Activated CD4-positive, alpha-beta memory T cell treated with anti-CD3 and anti-CD28 coated beads, Interleukin-2, amount 10 ng/mL, durations not matched to agents 7 days and 5 days (primary cell): ENCODE results near the gene ARHGEF35. TPM values are rescaled to one million over a fixed set of nuclear protein-coding genes. Genes with fewer than 3 reads are reported as not detected.

Experiments used
- CTCF ChIA-PET: fragments of 350-600 bp; sonication (Branson Sonifier 250); formaldehyde crosslinking; loops from one replicate; lab custom pipeline; 2021; ENCODE audit warnings: antibody characterized with exemption, inconsistent platforms; lab: Charles Lee
- POLR2A ChIA-PET: fragments of 350-600 bp; sonication (Branson Sonifier 250); formaldehyde crosslinking; loops from one replicate; lab custom pipeline; 2021; ENCODE audit warnings: antibody characterized with exemption; lab: Charles Lee
- DNase-seq: peaks from one replicate; pipeline ENCODE4 v3.0.0-alpha.2; 2020
- H3K27ac Mint-ChIP-seq: one replicate; pipeline ENCODE4 v1.8.0; 2021; ENCODE audit warnings: mild to moderate bottlenecking, mixed read lengths
- H3K27me3 Mint-ChIP-seq: one replicate; pipeline ENCODE4 v1.8.0; 2021; ENCODE audit warnings: mixed read lengths
- H3K36me3 Mint-ChIP-seq: one replicate; pipeline ENCODE4 v1.8.0; 2021; ENCODE audit warnings: low read depth, mixed read lengths
- H3K4me1 Mint-ChIP-seq: one replicate; pipeline ENCODE4 v1.8.0; 2021; ENCODE audit warnings: mixed read lengths
- H3K4me3 Mint-ChIP-seq: one replicate; pipeline ENCODE4 v1.8.0; 2021; ENCODE audit warnings: mild to moderate bottlenecking, mixed read lengths
- H3K9me3 Mint-ChIP-seq: one replicate; pipeline ENCODE4 v1.8.0; 2021; ENCODE audit warnings: mixed read lengths
- total RNA-seq, 2 experiments: library from RNA; stranded (reverse); gene quantifications; one replicate each; pipeline ENCODE4 v1.2.3, GENCODE V29; 2021

ARHGEF35 gene
- total RNA-seq, 2 experiments from 2014 or later = 6.0 to 6.2 TPM

GRCh38 chr7:144158861-144159260 is 36.8 kb downstream of the ARHGEF35 start:
- POLR2A ChIA-PET = no interaction called here
- CTCF ChIA-PET = no interaction called here
- no peak for DNase-seq
- no peak overlapping the region for H3K4me3 Mint-ChIP-seq
- no peak overlapping the region for H3K27ac Mint-ChIP-seq
- no peaks in the 10 kb centered on the region for H3K4me1 Mint-ChIP-seq
- peaks cover 16% of the 10 kb centered on the region for H3K27me3 Mint-ChIP-seq
- H3K9me3 Mint-ChIP-seq = no peaks in the 10 kb centered on the region
- H3K36me3 Mint-ChIP-seq = no peaks in the 10 kb centered on the region

DNA sequence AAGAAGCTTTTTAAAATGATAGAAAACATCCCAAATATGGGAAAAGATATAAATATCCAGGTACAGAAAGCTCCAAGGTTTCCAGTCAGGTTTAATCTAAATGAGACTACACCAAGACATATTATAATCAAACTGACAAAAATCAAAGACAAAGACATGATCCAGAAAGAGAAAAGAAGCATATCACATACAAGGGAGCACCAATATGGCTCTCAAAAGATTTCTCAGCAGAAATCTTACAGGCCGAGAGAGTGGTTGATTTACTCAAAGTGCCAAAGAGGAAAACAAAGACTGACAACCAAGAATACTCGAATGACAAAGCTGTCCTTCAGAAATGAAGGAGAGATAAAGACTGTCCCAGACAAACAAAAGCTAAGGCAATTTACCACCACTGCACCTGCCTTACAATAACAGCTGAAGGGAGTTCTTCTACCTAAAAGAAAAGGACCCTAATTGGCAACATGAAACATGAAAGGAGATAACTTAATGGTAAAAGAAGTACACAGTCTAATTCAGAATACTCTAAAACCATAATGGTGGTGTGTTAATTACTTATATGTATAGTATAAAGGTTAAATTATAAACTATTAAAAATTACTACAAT is 47.3 kb downstream of the ARHGEF35 start:
- ChIA-PET CTCF (no interaction called here), POLR2A (no interaction called here)
- DNase-seq = no peak
- Mint-ChIP-seq H3K4me1 (no peaks in the 10 kb centered on the region), H3K9me3 (peaks cover 21% of the 10 kb centered on the region), H3K27ac (no peak overlapping the region), H3K36me3 (peaks cover 12% of the 10 kb centered on the region), H3K4me3 (no peak overlapping the region), H3K27me3 (peaks cover 13% of the 10 kb centered on the region)

GRCh38 chr7:144144426-144144825 is 51.2 kb downstream of the ARHGEF35 start:
- no peak overlapping the region for H3K4me3 Mint-ChIP-seq
- POLR2A ChIA-PET = no interaction called here
- H3K9me3 Mint-ChIP-seq = peaks cover 17% of the 10 kb centered on the region
- H3K36me3 Mint-ChIP-seq = peaks cover 8% of the 10 kb centered on the region
- DNase-seq = no peak
- peaks cover 5% of the 10 kb centered on the region for H3K27me3 Mint-ChIP-seq
- CTCF ChIA-PET = no interaction called here
- no peaks in the 10 kb centered on the region for H3K4me1 Mint-ChIP-seq
- no peak overlapping the region for H3K27ac Mint-ChIP-seq

DNA sequence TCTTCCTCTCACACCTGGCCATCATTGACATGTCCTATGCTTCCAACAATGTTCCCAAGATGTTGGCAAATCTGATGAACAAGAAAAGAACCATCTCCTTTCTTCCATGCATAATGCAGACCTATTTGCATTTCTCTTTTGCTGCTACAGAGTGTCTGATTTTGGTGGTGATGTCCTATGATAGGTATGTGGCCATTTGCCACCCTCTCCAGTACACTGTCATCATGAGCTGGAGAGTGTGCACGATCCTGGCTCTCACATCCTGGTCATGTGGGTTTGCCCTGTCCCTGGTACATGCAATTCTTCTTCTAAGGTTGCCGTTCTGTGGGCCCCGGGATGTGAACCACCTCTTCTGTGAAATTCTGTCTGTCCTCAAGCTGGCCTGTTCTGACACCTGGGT is 53.4 kb downstream of the ARHGEF35 start:
- CTCF ChIA-PET = no interaction called here
- Mint-ChIP-seq H3K36me3 (no peaks in the 10 kb centered on the region), H3K4me3 (no peak overlapping the region), H3K4me1 (no peaks in the 10 kb centered on the region), H3K9me3 (no peaks in the 10 kb centered on the region), H3K27me3 (no peaks in the 10 kb centered on the region), H3K27ac (no peak overlapping the region)
- POLR2A ChIA-PET = no interaction called here
- DNase-seq = no peak

GRCh38 chr7:144137501-144137900 is 58.1 kb downstream of the ARHGEF35 start:
- Mint-ChIP-seq H3K4me1 (no peaks in the 10 kb centered on the region), H3K4me3 (no peak overlapping the region), H3K36me3 (no peaks in the 10 kb centered on the region), H3K9me3 (no peaks in the 10 kb centered on the region), H3K27ac (no peak overlapping the region), H3K27me3 (peaks cover 3% of the 10 kb centered on the region)
- CTCF ChIA-PET = interaction anchor here (1.7 kb wide), 1 partner anchor 9 kb away, joined by 9 read pairs; no protein-coding TSS in a partner anchor
- no peak for DNase-seq
- POLR2A ChIA-PET = no interaction called here

Other genes with a start within 250 kb of the ARHGEF35 start
- not detected for gene OR2F1, start 241.0 kb downstream of the ARHGEF35 start, total RNA-seq
- not detected for gene OR6B1, start 195.5 kb downstream of the ARHGEF35 start, total RNA-seq
- gene OR2A5, start 146.9 kb downstream of the ARHGEF35 start, total RNA-seq = not detected
- gene OR2A25, start 126.0 kb downstream of the ARHGEF35 start, total RNA-seq = not detected
- not detected for gene OR2A12, start 109.6 kb downstream of the ARHGEF35 start, total RNA-seq
- gene OR2A2, start 86.2 kb downstream of the ARHGEF35 start, total RNA-seq = not detected
- not detected for gene OR2A14, start 72.7 kb downstream of the ARHGEF35 start, total RNA-seq
- 1 to 10 TPM; 3.4 to 5.3 TPM for gene CTAGE4, start 12.4 kb downstream of the ARHGEF35 start, total RNA-seq
- not detected for gene OR2A42, start 43.8 kb upstream of the ARHGEF35 start, total RNA-seq
- gene OR2A7, start 69.0 kb upstream of the ARHGEF35 start, total RNA-seq = 1 to 10 TPM; 3.0 to 3.2 TPM
- 1 to 10 TPM in 1 of 2 experiments, not detected in 1; 1.4 TPM for gene CTAGE8, start 73.5 kb upstream of the ARHGEF35 start, total RNA-seq
- under 1 TPM in 1 of 2 experiments, not detected in 1; 0.05 TPM for gene OR2A1, start 116.6 kb upstream of the ARHGEF35 start, total RNA-seq
- 10 to 100 TPM; 10.4 to 11.1 TPM for gene ARHGEF5, start 159.6 kb upstream of the ARHGEF35 start, total RNA-seq
- not detected for gene NOBOX, start 207.9 kb upstream of the ARHGEF35 start, total RNA-seq